Nephron (organoid): Measurements from ENCODE around the gene HVCN1.
A peak's percentile ranks its signal among the peaks of the same experiment; 100 is the strongest.
"Not testable (repeated sequence)": the region's sequence is repeated elsewhere in the genome, so short reads cannot be mapped to it uniquely, and the experiment has no call there.

ENCODE experiments used
- H3K27ac Mint-ChIP-seq, 3 experiments: 2 replicates each; pipeline ENCODE4 v1.8.0; 2020; ENCODE audit warnings: mixed read lengths in 3 of 3, mild to moderate bottlenecking in 2 of 3, moderate library complexity in 1 of 3
- H3K27me3 Mint-ChIP-seq: 2 replicates; pipeline ENCODE4 v1.8.0; 2021; ENCODE audit warnings: low read depth, mild to moderate bottlenecking, moderate library complexity, mixed read lengths
- H3K36me3 Mint-ChIP-seq: 2 replicates; pipeline ENCODE4 v1.8.0; 2020; ENCODE audit warnings: low read depth, mixed read lengths
- H3K4me1 Mint-ChIP-seq: 2 replicates; pipeline ENCODE4 v1.8.0; 2020; ENCODE audit warnings: mixed read lengths
- H3K4me3 Mint-ChIP-seq, 3 experiments: 2 replicates each; pipeline ENCODE4 v1.8.0; 2020; ENCODE audit warnings: mild to moderate bottlenecking in 3 of 3, mixed read lengths in 3 of 3, moderate library complexity in 2 of 3
- H3K9me3 Mint-ChIP-seq: 2 replicates; pipeline ENCODE4 v1.8.0; 2020; ENCODE audit warnings: mixed read lengths
- TF ChIP-seq, protein P1 (sequence below), 3 experiments: fragments of 200-600 bp; sonication (generic); IDR thresholded peaks; one replicate each; pipeline ENCODE4 v1.5.0; 2021; ENCODE audit warnings: antibody characterized with exemption in 3 of 3; ENCODE audit not compliant: unreplicated experiment in 3 of 3

HVCN1 gene

DNA sequence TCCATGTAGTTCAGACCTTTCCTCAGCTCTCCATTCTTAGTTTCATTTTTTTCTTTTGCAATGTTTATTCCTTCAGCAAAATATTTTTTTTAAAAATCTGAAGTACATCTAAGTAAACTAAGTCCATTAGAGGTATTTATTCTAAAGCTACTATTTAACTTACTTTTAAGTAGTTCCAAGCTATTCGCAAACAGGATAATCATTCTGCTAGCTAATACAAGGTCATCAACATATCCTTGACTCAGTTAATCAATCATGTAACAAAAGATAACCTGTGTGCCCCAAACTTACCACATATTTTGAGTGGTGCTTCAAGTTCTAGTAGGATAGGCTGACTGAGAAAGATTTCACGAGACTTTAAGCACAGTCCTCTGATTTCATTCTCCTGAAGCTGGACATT, 42.6 kb upstream of the HVCN1 start:
- H3K27me3 Mint-ChIP-seq = no peaks in the 10 kb centered on the region
- H3K36me3 Mint-ChIP-seq = peaks cover 68% of the 10 kb centered on the region
- no peak overlapping the region for H3K4me3 Mint-ChIP-seq
- no peak overlapping the region for H3K27ac Mint-ChIP-seq
- TF ChIP-seq, protein P1, sequence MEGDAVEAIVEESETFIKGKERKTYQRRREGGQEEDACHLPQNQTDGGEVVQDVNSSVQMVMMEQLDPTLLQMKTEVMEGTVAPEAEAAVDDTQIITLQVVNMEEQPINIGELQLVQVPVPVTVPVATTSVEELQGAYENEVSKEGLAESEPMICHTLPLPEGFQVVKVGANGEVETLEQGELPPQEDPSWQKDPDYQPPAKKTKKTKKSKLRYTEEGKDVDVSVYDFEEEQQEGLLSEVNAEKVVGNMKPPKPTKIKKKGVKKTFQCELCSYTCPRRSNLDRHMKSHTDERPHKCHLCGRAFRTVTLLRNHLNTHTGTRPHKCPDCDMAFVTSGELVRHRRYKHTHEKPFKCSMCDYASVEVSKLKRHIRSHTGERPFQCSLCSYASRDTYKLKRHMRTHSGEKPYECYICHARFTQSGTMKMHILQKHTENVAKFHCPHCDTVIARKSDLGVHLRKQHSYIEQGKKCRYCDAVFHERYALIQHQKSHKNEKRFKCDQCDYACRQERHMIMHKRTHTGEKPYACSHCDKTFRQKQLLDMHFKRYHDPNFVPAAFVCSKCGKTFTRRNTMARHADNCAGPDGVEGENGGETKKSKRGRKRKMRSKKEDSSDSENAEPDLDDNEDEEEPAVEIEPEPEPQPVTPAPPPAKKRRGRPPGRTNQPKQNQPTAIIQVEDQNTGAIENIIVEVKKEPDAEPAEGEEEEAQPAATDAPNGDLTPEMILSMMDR (IDR thresholded peaks at IDR 0.05; ENCODE audit: unreplicated experiment in 3 of 3) = no peak
- H3K9me3 Mint-ChIP-seq = no peaks in the 10 kb centered on the region
- H3K4me1 Mint-ChIP-seq = peaks cover 26% of the 10 kb centered on the region

DNA sequence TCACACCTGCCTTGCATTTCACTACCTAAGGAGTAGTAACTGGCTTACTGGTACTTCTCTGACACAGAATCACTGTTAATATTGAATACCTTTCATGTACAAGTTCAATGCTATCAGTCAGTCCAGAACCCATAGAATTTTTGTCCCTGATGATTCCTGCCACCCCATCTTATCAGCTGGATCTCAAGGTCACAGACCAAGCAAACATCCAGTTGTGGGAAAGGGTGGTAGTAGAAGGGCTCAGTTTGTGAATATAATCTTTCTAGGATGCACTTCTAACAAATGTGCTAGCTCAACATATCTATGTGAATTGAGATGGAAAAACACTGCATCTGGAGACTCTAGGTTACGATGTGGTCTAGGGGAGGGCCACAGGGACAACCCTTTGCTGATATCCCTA, 39.7 kb upstream of the HVCN1 start:
- Mint-ChIP-seq H3K27me3 (no peaks in the 10 kb centered on the region), H3K4me1 (peaks cover 20% of the 10 kb centered on the region), H3K4me3 (no peak overlapping the region), H3K36me3 (peaks cover 75% of the 10 kb centered on the region), H3K9me3 (no peaks in the 10 kb centered on the region), H3K27ac (no peak overlapping the region)
- TF ChIP-seq, protein P1 (IDR thresholded peaks at IDR 0.05; ENCODE audit: unreplicated experiment in 3 of 3) = no peak

DNA sequence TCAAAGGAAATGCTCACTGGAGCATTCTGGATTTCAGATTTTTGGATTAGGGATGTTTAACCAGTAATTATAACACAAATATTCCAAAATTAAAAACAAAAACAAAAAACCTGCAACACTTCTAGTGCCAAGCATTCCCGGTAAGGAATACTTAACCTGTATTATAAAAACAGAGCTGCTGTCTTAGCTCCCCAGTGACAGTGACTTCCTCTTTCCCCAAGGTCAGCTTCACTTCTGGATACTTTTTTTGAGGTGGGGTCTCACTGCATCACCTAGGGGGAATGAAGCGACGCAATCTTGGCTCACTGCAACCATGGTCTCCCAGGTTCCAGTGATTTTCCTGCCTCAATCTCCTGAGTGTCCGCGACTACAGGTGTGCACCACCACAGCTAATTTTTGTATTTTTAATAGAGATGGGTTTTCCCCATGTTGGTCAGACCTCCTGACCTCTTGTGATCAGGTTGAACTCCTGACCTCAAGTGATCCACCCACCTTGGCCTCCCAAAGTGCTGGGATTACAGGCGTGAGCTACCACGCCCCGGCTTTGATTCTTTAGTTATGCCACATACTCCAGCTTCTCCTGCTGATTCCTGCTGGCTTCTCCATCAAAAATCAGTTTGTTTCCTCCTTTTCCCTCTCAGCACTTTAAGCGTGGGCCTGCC, 37.9 kb upstream of the HVCN1 start:
- peaks cover 83% of the 10 kb centered on the region for H3K36me3 Mint-ChIP-seq
- TF ChIP-seq, protein P1 (IDR thresholded peaks at IDR 0.05; ENCODE audit: unreplicated experiment in 3 of 3) = no peak
- H3K4me3 Mint-ChIP-seq = no peak overlapping the region
- H3K9me3 Mint-ChIP-seq = no peaks in the 10 kb centered on the region
- peaks cover 3% of the 10 kb centered on the region for H3K4me1 Mint-ChIP-seq
- H3K27ac Mint-ChIP-seq = no peak overlapping the region
- no peaks in the 10 kb centered on the region for H3K27me3 Mint-ChIP-seq

DNA sequence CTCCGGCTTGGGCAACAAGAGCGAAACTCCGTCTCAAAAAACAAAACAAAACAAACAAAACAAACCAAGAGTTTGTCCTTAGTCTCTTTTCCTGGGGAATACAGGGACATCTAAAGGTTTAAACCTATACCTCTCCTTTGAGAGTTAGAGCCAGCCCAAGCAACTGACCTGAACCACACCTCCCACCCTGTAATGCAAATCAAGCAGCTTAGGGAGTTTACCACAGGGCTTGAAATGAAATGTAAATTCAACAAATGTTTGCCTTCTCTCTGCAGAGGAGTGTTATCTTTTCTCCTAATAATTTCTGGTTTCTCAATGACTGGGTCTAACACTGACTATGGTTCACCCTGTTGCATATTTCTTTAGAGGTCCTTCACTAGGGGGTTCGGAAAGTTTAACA, 37.1 kb upstream of the HVCN1 start:
- TF ChIP-seq, protein P1 (IDR thresholded peaks at IDR 0.05; ENCODE audit: unreplicated experiment in 3 of 3) = no peak
- peak overlapping the region in 2 of 3 experiments; percentile 17 to 20 for H3K27ac Mint-ChIP-seq
- no peak overlapping the region for H3K4me3 Mint-ChIP-seq
- H3K27me3 Mint-ChIP-seq = no peaks in the 10 kb centered on the region
- no peaks in the 10 kb centered on the region for H3K9me3 Mint-ChIP-seq
- no peaks in the 10 kb centered on the region for H3K4me1 Mint-ChIP-seq
- peaks cover 88% of the 10 kb centered on the region for H3K36me3 Mint-ChIP-seq

DNA sequence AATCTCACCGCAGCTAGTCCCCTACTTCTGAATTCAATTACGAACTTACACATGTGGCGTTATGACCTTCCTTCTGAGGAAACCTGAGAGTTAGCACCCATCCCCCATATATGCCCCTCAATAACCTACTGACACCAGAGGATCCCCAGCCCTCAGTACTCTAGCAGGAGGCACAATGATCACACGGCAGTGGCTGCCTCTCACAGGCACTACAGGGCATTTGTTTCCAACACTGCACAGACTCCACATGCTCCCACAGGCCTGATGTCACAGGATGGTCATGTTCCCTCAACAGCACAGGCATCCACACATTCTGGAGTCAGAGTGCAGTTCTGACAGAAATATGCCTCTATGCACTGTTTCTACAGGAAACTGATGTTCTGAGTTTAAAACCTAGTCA, 36.4 kb upstream of the HVCN1 start:
- TF ChIP-seq, protein P1 (IDR thresholded peaks at IDR 0.05; ENCODE audit: unreplicated experiment in 3 of 3) = no peak
- Mint-ChIP-seq H3K27me3 (no peaks in the 10 kb centered on the region), H3K9me3 (no peaks in the 10 kb centered on the region), H3K4me1 (no peaks in the 10 kb centered on the region), H3K27ac (no peak overlapping the region), H3K4me3 (no peak overlapping the region), H3K36me3 (peaks cover 89% of the 10 kb centered on the region)

DNA sequence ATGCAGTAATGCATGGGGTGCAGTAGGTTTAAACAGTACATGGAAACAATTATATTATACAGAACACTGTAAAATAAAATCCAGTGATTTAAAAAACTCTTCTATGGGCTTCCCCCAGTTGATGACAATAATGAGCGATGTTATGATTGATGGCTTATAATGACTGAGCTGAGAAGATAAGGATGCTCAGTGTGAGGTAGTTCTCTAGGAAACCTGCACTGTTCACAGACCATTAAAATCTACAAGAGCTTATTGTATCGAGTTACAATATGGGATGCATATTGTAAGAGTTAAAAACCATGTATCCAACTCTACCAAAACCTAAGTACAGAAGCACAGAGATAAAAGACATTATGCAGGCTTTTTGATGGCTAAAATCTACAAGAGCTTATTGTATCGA, 34.0 kb upstream of the HVCN1 start:
- H3K27ac Mint-ChIP-seq, H3K4me1 Mint-ChIP-seq, H3K4me3 Mint-ChIP-seq, H3K27me3 Mint-ChIP-seq, H3K9me3 Mint-ChIP-seq: not testable (repeated sequence)
- H3K36me3 Mint-ChIP-seq = peaks cover 92% of the 10 kb centered on the region
